GM12878 (cell line): Measurements from ENCODE around the gene CARD10. TPM values are rescaled to one million over a fixed set of nuclear protein-coding genes. Genes with fewer than 3 reads are reported as not detected.

Source experiments
- ATAC-seq: fragments of 200-7000 bp; cut with Tn5 transposase; 3 replicates; pipeline ENCODE4 v1.9.1; 2020; ENCODE audit warnings: mild to moderate bottlenecking, moderate library complexity
- BruUV-seq: library from RNA; stranded (reverse); fragments of 400-500 nt; replicated peaks from 2 replicates; lab custom pipeline; 2021; lab: Mats Ljungman, UMichigan
- CTCF ChIA-PET: fragments of 300-600 bp; sonication (Branson Sonifier 250); formaldehyde crosslinking; extraction: SDS; loops from one replicate; lab custom pipeline; 2021; ENCODE audit warnings: inconsistent platforms; lab: Yijun Ruan, JAX
- POLR2A ChIA-PET: fragments of 350-600 bp; formaldehyde crosslinking; extraction: SDS; loops from one replicate; lab custom pipeline; 2021; ENCODE audit warnings: inconsistent platforms; lab: Charles Lee
- RAD21 ChIA-PET: fragments of 300-600 bp; sonication (Branson Sonifier 250); formaldehyde crosslinking; loops from one replicate; lab custom pipeline; 2023; ENCODE audit warnings: antibody characterized with exemption; ENCODE audit not compliant: unreplicated experiment; lab: Charles Lee
- SMC1A ChIA-PET: fragments of 300-600 bp; sonication (Branson Sonifier 250); formaldehyde crosslinking; loops from one replicate; lab custom pipeline; 2023; ENCODE audit not compliant: unreplicated experiment, uncharacterized antibody; lab: Charles Lee
- DNase-seq: peaks from one replicate; pipeline ENCODE4 v3.0.0-alpha.2; 2011; ENCODE audit warnings: low read depth, low spot score
- FAIRE-seq: peaks from 3 replicates; lab custom pipeline; 2011; peaks lifted over from hg19 to GRCh38; lab: Jason Lieb, UNC
- H2AFZ ChIP-seq: 2 replicates; pipeline ENCODE4 v1.6.0; 2011; ENCODE audit warnings: low read depth, low read length, control low read depth; ENCODE audit not compliant: control insufficient read depth
- H3K27ac ChIP-seq: 2 replicates; pipeline ENCODE4 v1.5.1; 2011; ENCODE audit warnings: control low read depth; ENCODE audit not compliant: control insufficient read depth, insufficient read depth
- H3K27me3 ChIP-seq, 2 experiments: replicated peaks in 1 of 2; 2 replicates each; pipeline versions ENCODE4 v1.6.0 to v1.6.1; 2011; ENCODE audit warnings: low read length in 1 of 2; ENCODE audit not compliant: control insufficient read depth in 2 of 2, insufficient read depth in 2 of 2
- H3K36me3 ChIP-seq, 2 experiments: 2 replicates each; pipeline ENCODE4 v1.5.1; 2011; ENCODE audit warnings: low read length in 1 of 2; ENCODE audit not compliant: control insufficient read depth in 2 of 2, insufficient read depth in 2 of 2
- H3K4me1 ChIP-seq: 2 replicates; pipeline ENCODE4 v1.6.1; 2011; ENCODE audit warnings: mild to moderate bottlenecking, low read length, moderate library complexity, mixed read lengths; ENCODE audit not compliant: control insufficient read depth, insufficient read depth
- H3K4me2 ChIP-seq: 2 replicates; pipeline ENCODE4 v1.6.0; 2011; ENCODE audit warnings: control low read depth; ENCODE audit not compliant: control insufficient read depth, insufficient read depth
- H3K4me3 ChIP-seq: fragments of 200-600 bp; sonication (generic); 2 replicates; pipeline ENCODE4 v1.5.1; 2016
- H3K79me2 ChIP-seq: 2 replicates; pipeline ENCODE4 v1.6.0; 2011; ENCODE audit warnings: low read length; ENCODE audit not compliant: control insufficient read depth, insufficient read depth
- H3K9ac ChIP-seq: 2 replicates; pipeline ENCODE4 v1.8.0; 2011; ENCODE audit warnings: low read length, control low read depth, mixed read lengths; ENCODE audit not compliant: control insufficient read depth, insufficient read depth
- H3K9me3 ChIP-seq: replicated peaks from 3 replicates; pipeline ENCODE4 v1.5.1; 2011; ENCODE audit warnings: mild to moderate bottlenecking, low read length; ENCODE audit not compliant: control insufficient read depth, insufficient read depth
- H4K20me1 ChIP-seq: 2 replicates; pipeline ENCODE4 v1.6.0; 2011; ENCODE audit not compliant: control insufficient read depth, insufficient read depth
- CEBPB ChIP-seq, 2 experiments: fragments of 150-350 bp in 1 of 2; IDR thresholded peaks; 2 replicates each; pipeline ENCODE4 v1.6.1; 2012 to 2014; ENCODE audit warnings: low read depth in 2 of 2, low read length in 2 of 2, borderline replicate concordance in 1 of 2, inconsistent platforms in 1 of 2
- CHD2 ChIP-seq: IDR thresholded peaks from 2 replicates; pipeline ENCODE4 v1.6.1; 2011; ENCODE audit warnings: low read depth, low read length, improper control_type of control experiment, borderline replicate concordance
- HCFC1 ChIP-seq: fragments of 150-350 bp; IDR thresholded peaks from 2 replicates; pipeline ENCODE4 v1.6.1; 2014; ENCODE audit warnings: low read length
- IRF5 ChIP-seq: fragments of 450-650 bp; IDR thresholded peaks from 2 replicates; pipeline ENCODE4 v1.6.1; 2017; ENCODE audit warnings: borderline replicate concordance
- MYB ChIP-seq: fragments of 150-350 bp; IDR thresholded peaks from 2 replicates; pipeline ENCODE4 v1.6.1; 2014; ENCODE audit warnings: mild to moderate bottlenecking, low read depth, low read length, borderline replicate concordance
- RCOR1 ChIP-seq: conservative IDR thresholded peaks from 2 replicates; pipeline ENCODE4 v1.6.1; 2012; ENCODE audit warnings: low read depth, low read length, improper control_type of control experiment
- SIN3A ChIP-seq: IDR thresholded peaks from 2 replicates; pipeline ENCODE4 v1.6.1; 2012; ENCODE audit warnings: low read depth, low read length, improper control_type of control experiment
- ZNF207 ChIP-seq: fragments of 450-650 bp; IDR thresholded peaks from 2 replicates; pipeline ENCODE4 v1.6.1; 2014; ENCODE audit warnings: antibody characterized with exemption, mild to moderate bottlenecking, borderline replicate concordance
- ZNF274 ChIP-seq: IDR thresholded peaks from one replicate; pipeline ENCODE4 v1.8.0; 2011; ENCODE audit not compliant: insufficient read length, insufficient read depth
- WGBS: methylation state at CpG from one replicate; pipeline ENCODE4 v1.1.6; 2016; ENCODE audit warnings: low lambda C conversion rate; ENCODE audit not compliant: insufficient replicate concordance, insufficient coverage; ENCODE audit errors: missing lambda C conversion rate; 5-methylcytosine and 5-hydroxymethylcytosine counted together
- in situ Hi-C: fragments of 300-500 bp; cut with MboI; formaldehyde crosslinking; loops from 9 replicates; pipeline ENCODE4 v1.14.3; 2018; ENCODE audit warnings: mixed read lengths
- intact Hi-C: fragments of 100-400 bp; cut with micrococcal nuclease; formaldehyde crosslinking; loops from one replicate; pipeline ENCODE4 v1.14.2; 2022; ENCODE audit not compliant: unreplicated experiment
- polyA plus RNA-seq, 11 experiments: library from polyadenylated mRNA; depleted of rRNA in 4 of 11; unstranded in 6 of 11; stranded (reverse) in 5 of 11; fragments of >200 nt; fragmentation: Nextera tagmentation in 4 of 11; fragmentation: Illumina TruSeq in 1 of 11; extraction: Ambion mirVana in 4 of 11; extraction: Trizol in 1 of 11; gene quantifications; 1 replicate in 1 of 11; 2 replicates in 10 of 11; pipeline versions ENCODE4 v1.2.1 to v1.2.3, GENCODE V29; 2011 to 2016; ENCODE audit warnings: inconsistent platforms in 2 of 11, missing spikeins in 2 of 11, low read depth in 1 of 11
- total RNA-seq, 4 experiments: library from RNA; depleted of rRNA in 3 of 4; stranded (reverse); fragments of >200 nt in 3 of 4; fragmentation: Illumina TruSeq in 1 of 4; extraction: Trizol in 1 of 4; gene quantifications; 2 replicates each; pipeline versions ENCODE4 v1.2.1 to v1.2.3, GENCODE V29; 2013 to 2021
- TF ChIP-seq, protein P1 (sequence below): fragments of 450-650 bp; IDR thresholded peaks from 2 replicates; pipeline ENCODE4 v1.6.1; 2017; ENCODE audit warnings: antibody characterized with exemption, mild to moderate bottlenecking, moderate library complexity
- TF ChIP-seq, protein P2 (sequence below): IDR thresholded peaks from 2 replicates; pipeline ENCODE4 v1.6.1; 2011; ENCODE audit warnings: low read depth, low read length, improper control_type of control experiment, borderline replicate concordance
- TF ChIP-seq, protein P3 (sequence below): fragments of 450-650 bp; IDR thresholded peaks from 2 replicates; pipeline ENCODE4 v1.6.1; 2016; ENCODE audit warnings: mild to moderate bottlenecking
- TF ChIP-seq, protein P4 (sequence below): IDR thresholded peaks from 2 replicates; pipeline ENCODE4 v1.6.1; 2012; ENCODE audit warnings: low read depth, low read length, improper control_type of control experiment
- TF ChIP-seq, protein P5 (sequence below): fragments of 450-650 bp; IDR thresholded peaks from 2 replicates; pipeline ENCODE4 v1.6.1; 2014; ENCODE audit warnings: mild to moderate bottlenecking

Gene CARD10
- total and polyA plus RNA-seq, 10 of the 15 experiments (the other 5 are each of a cell fraction or from before 2014, with no cell fraction given), result 0.08 to 0.10 (median 0.10) TPM; not detected in 7

DNA sequence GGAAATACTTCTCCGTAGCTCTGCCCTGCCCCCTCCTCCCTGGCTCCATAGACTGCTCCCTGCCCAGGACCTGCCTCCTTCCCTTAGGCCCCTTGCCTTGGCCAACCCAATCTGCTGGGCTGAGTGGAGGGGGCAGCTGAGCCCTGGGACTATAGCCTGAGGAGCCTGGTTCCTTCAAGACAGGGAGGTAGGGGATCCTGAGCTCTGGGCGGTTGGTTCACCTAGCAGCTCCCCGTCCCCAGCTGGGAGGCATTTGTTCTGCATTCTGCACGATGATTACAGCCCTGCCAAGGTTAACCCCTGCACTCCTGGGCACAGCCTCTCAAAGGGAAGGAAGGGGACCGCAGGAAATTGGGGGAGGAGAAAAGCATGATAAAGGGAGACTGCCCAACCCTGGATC, 37.5 kb upstream of the CARD10 start:
- Histone ChIP-seq H3K9ac (no peak overlapping the region), H3K79me2 (no peaks in the 10 kb centered on the region), H2AFZ (no peak overlapping the region), H4K20me1 (no peaks in the 10 kb centered on the region), H3K4me1 (no peaks in the 10 kb centered on the region; the same call in 1 of the 2 replicates), H3K4me2 (no peak overlapping the region), H3K27ac (no peak overlapping the region), H3K36me3 (no peaks in the 10 kb centered on the region), H3K9me3 (no peaks in the 10 kb centered on the region), H3K4me3 (no peak overlapping the region), H3K27me3 (peaks cover 13 to 16% of the 10 kb centered on the region in 2 experiments)
- intact Hi-C loops, result no loop called here
- POLR2A ChIA-PET, result no interaction called here
- in situ Hi-C loops, result no loop called here
- no peak for FAIRE-seq
- DNase-seq, result no peak
- CTCF ChIA-PET, result interaction anchor here (0.6 to 2.4 kb wide), 3 partner anchors 10 to 270 kb away, joined by 3 to 16 read pairs (median 12); no protein-coding TSS in a partner anchor
- SMC1A ChIA-PET, result interaction anchor here (1.7 to 2.5 kb wide), 3 partner anchors 10 to 18 kb away, joined by 4 to 17 read pairs (median 7); no protein-coding TSS in a partner anchor
- RAD21 ChIA-PET, result interaction anchor here (0.5 kb wide), 1 partner anchor 236 kb away, joined by 4 read pairs; no protein-coding TSS in a partner anchor
- 11% methylated on average over 5 of the region's 5 CpGs for WGBS
- TF ChIP-seq MYB (no peak), RCOR1 (no peak), ZNF274 (no peak), CEBPB (IDR thresholded peaks at IDR 0.05; ENCODE audit: borderline replicate concordance in 1 of 2, low read depth in 2 of 2, low read length in 2 of 2) (no peak), SIN3A (no peak), CHD2 (no peak), HCFC1 (no peak), ZNF207 (no peak), IRF5 (no peak)
- TF ChIP-seq, protein P1, sequence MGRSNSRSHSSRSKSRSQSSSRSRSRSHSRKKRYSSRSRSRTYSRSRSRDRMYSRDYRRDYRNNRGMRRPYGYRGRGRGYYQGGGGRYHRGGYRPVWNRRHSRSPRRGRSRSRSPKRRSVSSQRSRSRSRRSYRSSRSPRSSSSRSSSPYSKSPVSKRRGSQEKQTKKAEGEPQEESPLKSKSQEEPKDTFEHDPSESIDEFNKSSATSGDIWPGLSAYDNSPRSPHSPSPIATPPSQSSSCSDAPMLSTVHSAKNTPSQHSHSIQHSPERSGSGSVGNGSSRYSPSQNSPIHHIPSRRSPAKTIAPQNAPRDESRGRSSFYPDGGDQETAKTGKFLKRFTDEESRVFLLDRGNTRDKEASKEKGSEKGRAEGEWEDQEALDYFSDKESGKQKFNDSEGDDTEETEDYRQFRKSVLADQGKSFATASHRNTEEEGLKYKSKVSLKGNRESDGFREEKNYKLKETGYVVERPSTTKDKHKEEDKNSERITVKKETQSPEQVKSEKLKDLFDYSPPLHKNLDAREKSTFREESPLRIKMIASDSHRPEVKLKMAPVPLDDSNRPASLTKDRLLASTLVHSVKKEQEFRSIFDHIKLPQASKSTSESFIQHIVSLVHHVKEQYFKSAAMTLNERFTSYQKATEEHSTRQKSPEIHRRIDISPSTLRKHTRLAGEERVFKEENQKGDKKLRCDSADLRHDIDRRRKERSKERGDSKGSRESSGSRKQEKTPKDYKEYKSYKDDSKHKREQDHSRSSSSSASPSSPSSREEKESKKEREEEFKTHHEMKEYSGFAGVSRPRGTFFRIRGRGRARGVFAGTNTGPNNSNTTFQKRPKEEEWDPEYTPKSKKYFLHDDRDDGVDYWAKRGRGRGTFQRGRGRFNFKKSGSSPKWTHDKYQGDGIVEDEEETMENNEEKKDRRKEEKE, result no peak
- TF ChIP-seq, protein P2, sequence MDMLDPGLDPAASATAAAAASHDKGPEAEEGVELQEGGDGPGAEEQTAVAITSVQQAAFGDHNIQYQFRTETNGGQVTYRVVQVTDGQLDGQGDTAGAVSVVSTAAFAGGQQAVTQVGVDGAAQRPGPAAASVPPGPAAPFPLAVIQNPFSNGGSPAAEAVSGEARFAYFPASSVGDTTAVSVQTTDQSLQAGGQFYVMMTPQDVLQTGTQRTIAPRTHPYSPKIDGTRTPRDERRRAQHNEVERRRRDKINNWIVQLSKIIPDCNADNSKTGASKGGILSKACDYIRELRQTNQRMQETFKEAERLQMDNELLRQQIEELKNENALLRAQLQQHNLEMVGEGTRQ, result no peak
- TF ChIP-seq, protein P3, sequence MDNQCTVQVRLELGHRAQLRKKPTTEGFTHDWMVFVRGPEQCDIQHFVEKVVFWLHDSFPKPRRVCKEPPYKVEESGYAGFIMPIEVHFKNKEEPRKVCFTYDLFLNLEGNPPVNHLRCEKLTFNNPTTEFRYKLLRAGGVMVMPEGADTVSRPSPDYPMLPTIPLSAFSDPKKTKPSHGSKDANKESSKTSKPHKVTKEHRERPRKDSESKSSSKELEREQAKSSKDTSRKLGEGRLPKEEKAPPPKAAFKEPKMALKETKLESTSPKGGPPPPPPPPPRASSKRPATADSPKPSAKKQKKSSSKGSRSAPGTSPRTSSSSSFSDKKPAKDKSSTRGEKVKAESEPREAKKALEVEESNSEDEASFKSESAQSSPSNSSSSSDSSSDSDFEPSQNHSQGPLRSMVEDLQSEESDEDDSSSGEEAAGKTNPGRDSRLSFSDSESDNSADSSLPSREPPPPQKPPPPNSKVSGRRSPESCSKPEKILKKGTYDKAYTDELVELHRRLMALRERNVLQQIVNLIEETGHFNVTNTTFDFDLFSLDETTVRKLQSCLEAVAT, result no peak
- TF ChIP-seq, protein P4, sequence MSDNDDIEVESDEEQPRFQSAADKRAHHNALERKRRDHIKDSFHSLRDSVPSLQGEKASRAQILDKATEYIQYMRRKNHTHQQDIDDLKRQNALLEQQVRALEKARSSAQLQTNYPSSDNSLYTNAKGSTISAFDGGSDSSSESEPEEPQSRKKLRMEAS, result no peak
- TF ChIP-seq, protein P5, sequence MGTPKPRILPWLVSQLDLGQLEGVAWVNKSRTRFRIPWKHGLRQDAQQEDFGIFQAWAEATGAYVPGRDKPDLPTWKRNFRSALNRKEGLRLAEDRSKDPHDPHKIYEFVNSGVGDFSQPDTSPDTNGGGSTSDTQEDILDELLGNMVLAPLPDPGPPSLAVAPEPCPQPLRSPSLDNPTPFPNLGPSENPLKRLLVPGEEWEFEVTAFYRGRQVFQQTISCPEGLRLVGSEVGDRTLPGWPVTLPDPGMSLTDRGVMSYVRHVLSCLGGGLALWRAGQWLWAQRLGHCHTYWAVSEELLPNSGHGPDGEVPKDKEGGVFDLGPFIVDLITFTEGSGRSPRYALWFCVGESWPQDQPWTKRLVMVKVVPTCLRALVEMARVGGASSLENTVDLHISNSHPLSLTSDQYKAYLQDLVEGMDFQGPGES, result no peak
- no TSS peak for BruUV-seq
- no peak for ATAC-seq
